ENCODE results near the gene CYB561D2.

- TF ChIP-seq CTCF (IDR thresholded peaks at IDR 0.05) (no peak), POLR2A (IDR thresholded peaks at IDR 0.05) (no peak), EP300 (IDR thresholded peaks at IDR 0.05) (no peak)
Measured at GRCh38 chr3:50375258-50375931, 24.7 kb downstream of the CYB561D2 start.

Data from ovary (tissue), 3 donors.